CD4-positive, alpha-beta T cell treated with Interleukin-6 for 4 hours (primary cell): Measurements from ENCODE around the gene NOXRED1.
A peak's percentile ranks its signal among the peaks of the same experiment; 100 is the strongest.
"Not testable (repeated sequence)": the region's sequence is repeated elsewhere in the genome, so short reads cannot be mapped to it uniquely, and the experiment has no call there.

Experiments used
- DNase-seq: peaks from one replicate; pipeline ENCODE4 v3.0.0-alpha.2; 2020; ENCODE audit warnings: mixed read lengths

Gene NOXRED1

GRCh38 chr14:77423423-77423822 lies at the start of gene NOXRED1:
Gene NOXRED1 (minus strand): TSS chr14:77423523. CDS start chr14:77422889, 634 bp downstream.
- DNase-seq, result no peak

- no peak for DNase-seq
Observed at GRCh38 chr14:77470224-77470870, 47.0 kb upstream of the NOXRED1 start.

GRCh38 chr14:77469539-77469938 lies 46.2 kb upstream of the NOXRED1 start:
- DNase-seq, result no peak

GRCh38 chr14:77469067-77469505 lies 45.8 kb upstream of the NOXRED1 start:
- DNase-seq, result no peak

GRCh38 chr14:77467801-77468200 lies 44.5 kb upstream of the NOXRED1 start:
- DNase-seq, result no peak

- peak; percentile 56 for DNase-seq
Observed at GRCh38 chr14:77459072-77459723, 35.9 kb upstream of the NOXRED1 start.

GRCh38 chr14:77458249-77458950 lies 35.1 kb upstream of the NOXRED1 start:
- peak; percentile 18 for DNase-seq

GRCh38 chr14:77457522-77458248 lies 34.4 kb upstream of the NOXRED1 start, which contains the start of the genes AHSA1 and VIPAS39:
Gene AHSA1 (plus strand): TSS chr14:77458093. CDS start chr14:77458190, 97 bp downstream.
Gene VIPAS39 (minus strand): TSS chr14:77457601. CDS start chr14:77454102, 3,499 bp downstream.
- DNase-seq, result peak; percentile 93

- no peak for DNase-seq
Observed at GRCh38 chr14:77457115-77457521, 33.8 kb upstream of the NOXRED1 start.

- no peak for DNase-seq
Observed at GRCh38 chr14:77455966-77456640, 32.8 kb upstream of the NOXRED1 start.

GRCh38 chr14:77442196-77442595 lies 18.9 kb upstream of the NOXRED1 start:
- DNase-seq, result no peak

- no peak for DNase-seq
Observed at GRCh38 chr14:77439861-77440260, 16.5 kb upstream of the NOXRED1 start.

GRCh38 chr14:77438596-77438995 lies 15.3 kb upstream of the NOXRED1 start:
- no peak for DNase-seq

GRCh38 chr14:77436042-77436441 lies 12.7 kb upstream of the NOXRED1 start:
- no peak for DNase-seq

- no peak for DNase-seq
Observed at GRCh38 chr14:77426396-77426795, 3.1 kb upstream of the NOXRED1 start.

- no peak for DNase-seq
Observed at GRCh38 chr14:77424862-77425261, 1.5 kb upstream of the NOXRED1 start.

GRCh38 chr14:77421201-77421600 lies 2.1 kb downstream of the NOXRED1 start:
- DNase-seq, result no peak

GRCh38 chr14:77416836-77417235 lies 6.5 kb downstream of the NOXRED1 start:
- DNase-seq, result no peak

- DNase-seq, result not testable (repeated sequence)
Observed at GRCh38 chr14:77416098-77416497, 7.2 kb downstream of the NOXRED1 start.

GRCh38 chr14:77415403-77416030 lies 7.8 kb downstream of the NOXRED1 start:
- DNase-seq, result not testable (repeated sequence)

GRCh38 chr14:77409131-77409533 lies 14.2 kb downstream of the NOXRED1 start:
- DNase-seq, result no peak

- no peak for DNase-seq
Observed at GRCh38 chr14:77407158-77407557, 16.2 kb downstream of the NOXRED1 start.
